ENCODE measurements around the gene NKAIN2. TPM values are rescaled to one million over a fixed set of nuclear protein-coding genes. Genes with fewer than 3 reads are reported as not detected.
A peak's percentile ranks its signal among the peaks of the same experiment; 100 is the strongest.
"Not testable (repeated sequence)": the region's sequence is repeated elsewhere in the genome, so short reads cannot be mapped to it uniquely, and the experiment has no call there.

NKAIN2 gene
- total RNA-seq, 1 experiment from 2014 or later, result 2.2 TPM

DNA sequence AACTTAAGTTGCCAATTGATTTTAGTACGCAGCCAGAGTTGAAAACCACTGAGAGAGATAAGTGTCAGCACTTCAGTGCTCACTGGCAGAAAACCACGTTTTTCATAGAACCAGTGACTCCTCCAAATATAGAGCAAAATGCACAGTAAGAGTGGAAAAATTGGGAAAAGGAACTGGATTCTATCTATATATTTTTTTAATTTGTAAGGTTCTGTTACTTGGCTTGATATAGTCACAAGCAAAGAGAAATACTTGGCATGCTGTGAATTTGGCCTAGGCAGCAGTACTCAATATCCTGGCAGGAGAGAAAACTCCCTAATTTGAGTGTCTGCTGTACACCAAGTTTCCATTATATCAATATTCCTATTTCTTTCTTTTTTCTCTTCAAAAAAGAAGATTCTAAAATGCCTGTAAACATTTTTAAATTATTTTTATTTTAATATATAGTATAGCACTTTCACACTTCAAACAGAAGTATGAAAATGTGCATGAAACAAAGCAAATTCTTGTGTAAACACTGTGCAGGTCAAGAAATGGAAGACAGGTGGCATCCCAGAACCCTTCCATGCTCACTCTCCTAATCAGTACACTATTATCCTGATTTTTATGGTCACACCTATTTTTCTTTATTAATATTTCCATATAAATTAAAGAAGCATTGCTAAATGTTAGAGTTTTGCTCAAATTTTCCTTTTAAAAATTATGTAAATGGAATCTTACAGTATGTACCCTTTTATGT lies 596.8 kb downstream of the NKAIN2 start:
- intact Hi-C loops (cut with micrococcal nuclease; ENCODE audit: unreplicated experiment), result no loop called here
- Histone ChIP-seq H3K9me3 (ENCODE audit: low read depth, low read length, poor library complexity, severe bottlenecking) (no peaks in the 10 kb centered on the region), H3K27me3 (replicated peaks; ENCODE audit: insufficient read depth, low read depth, low read length, poor library complexity) (no peaks in the 10 kb centered on the region), H3K4me1 (ENCODE audit: insufficient read depth, low read length, poor library complexity, severe bottlenecking) (no peaks in the 10 kb centered on the region), H3K27ac (ENCODE audit: low read depth, low read length, poor library complexity, severe bottlenecking) (no peak overlapping the region), H3K4me3 (ENCODE audit: low read depth, low read length, poor library complexity, severe bottlenecking) (no peak overlapping the region), H3K36me3 (ENCODE audit: insufficient read depth, low read length, poor library complexity, severe bottlenecking) (no peaks in the 10 kb centered on the region)
- no peak for DNase-seq (ENCODE audit: low spot score)
- CTCF ChIA-PET, result no interaction called here
- no peak for TF ChIP-seq EZH2 (IDR thresholded peaks at IDR 0.05; ENCODE audit: borderline replicate concordance, low read depth, low read length, poor library complexity, severe bottlenecking)
- TF ChIP-seq, protein P1, sequence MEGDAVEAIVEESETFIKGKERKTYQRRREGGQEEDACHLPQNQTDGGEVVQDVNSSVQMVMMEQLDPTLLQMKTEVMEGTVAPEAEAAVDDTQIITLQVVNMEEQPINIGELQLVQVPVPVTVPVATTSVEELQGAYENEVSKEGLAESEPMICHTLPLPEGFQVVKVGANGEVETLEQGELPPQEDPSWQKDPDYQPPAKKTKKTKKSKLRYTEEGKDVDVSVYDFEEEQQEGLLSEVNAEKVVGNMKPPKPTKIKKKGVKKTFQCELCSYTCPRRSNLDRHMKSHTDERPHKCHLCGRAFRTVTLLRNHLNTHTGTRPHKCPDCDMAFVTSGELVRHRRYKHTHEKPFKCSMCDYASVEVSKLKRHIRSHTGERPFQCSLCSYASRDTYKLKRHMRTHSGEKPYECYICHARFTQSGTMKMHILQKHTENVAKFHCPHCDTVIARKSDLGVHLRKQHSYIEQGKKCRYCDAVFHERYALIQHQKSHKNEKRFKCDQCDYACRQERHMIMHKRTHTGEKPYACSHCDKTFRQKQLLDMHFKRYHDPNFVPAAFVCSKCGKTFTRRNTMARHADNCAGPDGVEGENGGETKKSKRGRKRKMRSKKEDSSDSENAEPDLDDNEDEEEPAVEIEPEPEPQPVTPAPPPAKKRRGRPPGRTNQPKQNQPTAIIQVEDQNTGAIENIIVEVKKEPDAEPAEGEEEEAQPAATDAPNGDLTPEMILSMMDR (conservative IDR thresholded peaks at IDR 0.05; ENCODE audit: low read depth, low read length), result peak; percentile 47; the same call in 1 of the 2 replicates
- BruUV-seq (replicated peaks), result no TSS peak
- POLR2A ChIA-PET (ENCODE audit: low non-redundant PET), result no interaction called here

GRCh38 chr6:124410425-124410824 lies 606.8 kb downstream of the NKAIN2 start:
- BruUV-seq (replicated peaks); CTCF ChIA-PET; H3K4me3 ChIP-seq (ENCODE audit: low read depth, low read length, poor library complexity, severe bottlenecking); H3K4me1 ChIP-seq (ENCODE audit: insufficient read depth, low read length, poor library complexity, severe bottlenecking); intact Hi-C loops (cut with micrococcal nuclease; ENCODE audit: unreplicated experiment); H3K27me3 ChIP-seq (replicated peaks; ENCODE audit: insufficient read depth, low read depth, low read length, poor library complexity); H3K27ac ChIP-seq (ENCODE audit: low read depth, low read length, poor library complexity, severe bottlenecking); H3K9me3 ChIP-seq (ENCODE audit: low read depth, low read length, poor library complexity, severe bottlenecking); DNase-seq (ENCODE audit: low spot score); POLR2A ChIA-PET (ENCODE audit: low non-redundant PET); H3K36me3 ChIP-seq (ENCODE audit: insufficient read depth, low read length, poor library complexity, severe bottlenecking): not testable (repeated sequence)

- POLR2A ChIA-PET (ENCODE audit: low non-redundant PET); H3K9me3 ChIP-seq (ENCODE audit: low read depth, low read length, poor library complexity, severe bottlenecking); H3K4me1 ChIP-seq (ENCODE audit: insufficient read depth, low read length, poor library complexity, severe bottlenecking); H3K27me3 ChIP-seq (replicated peaks; ENCODE audit: insufficient read depth, low read depth, low read length, poor library complexity); H3K36me3 ChIP-seq (ENCODE audit: insufficient read depth, low read length, poor library complexity, severe bottlenecking); BruUV-seq (replicated peaks); CTCF ChIA-PET; H3K4me3 ChIP-seq (ENCODE audit: low read depth, low read length, poor library complexity, severe bottlenecking); DNase-seq (ENCODE audit: low spot score); H3K27ac ChIP-seq (ENCODE audit: low read depth, low read length, poor library complexity, severe bottlenecking); intact Hi-C loops (cut with micrococcal nuclease; ENCODE audit: unreplicated experiment): not testable (repeated sequence)
These were observed 609.0 kb downstream of the NKAIN2 start for GRCh38 chr6:124412657-124413056.

DNA sequence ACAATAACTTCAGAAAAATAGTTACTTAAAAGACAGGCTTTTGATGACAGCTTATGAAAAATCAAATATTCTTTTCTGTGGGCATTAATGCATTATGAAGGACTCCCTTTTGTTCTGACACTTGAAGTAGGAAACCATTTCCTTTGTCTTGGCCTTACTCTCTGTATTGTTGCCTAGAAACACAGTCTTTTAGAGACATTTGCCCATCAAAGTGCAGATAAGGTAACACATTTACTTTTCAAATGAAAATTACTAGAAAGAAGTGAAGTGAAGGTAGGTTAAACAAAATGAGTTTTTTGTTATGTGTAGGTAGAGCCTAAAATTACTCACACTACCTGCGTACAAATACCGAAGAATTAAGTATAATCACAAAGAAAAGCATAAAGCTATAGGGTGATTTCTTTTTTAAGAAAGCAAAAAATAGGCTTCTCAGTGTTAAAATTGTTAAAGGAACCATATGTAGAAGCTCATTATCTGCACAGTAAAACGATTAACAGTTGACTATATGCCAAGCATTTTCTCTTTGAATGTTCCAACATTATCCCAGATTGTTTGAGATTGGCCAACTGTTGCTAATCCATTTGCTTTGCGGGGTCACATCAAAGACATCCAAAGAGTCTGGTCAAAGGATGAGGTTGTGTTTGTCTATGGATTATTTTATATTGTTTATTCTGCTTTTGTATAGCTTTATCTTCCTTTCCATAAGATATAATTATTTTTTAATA lies 616.6 kb downstream of the NKAIN2 start:
- TF ChIP-seq, protein P1 (conservative IDR thresholded peaks at IDR 0.05; ENCODE audit: low read depth, low read length), result no peak
- TF ChIP-seq EZH2 (IDR thresholded peaks at IDR 0.05; ENCODE audit: borderline replicate concordance, low read depth, low read length, poor library complexity, severe bottlenecking), result no peak
- CTCF ChIA-PET, result no interaction called here
- Histone ChIP-seq H3K9me3 (ENCODE audit: low read depth, low read length, poor library complexity, severe bottlenecking) (no peaks in the 10 kb centered on the region), H3K4me1 (ENCODE audit: insufficient read depth, low read length, poor library complexity, severe bottlenecking) (no peaks in the 10 kb centered on the region), H3K27ac (ENCODE audit: low read depth, low read length, poor library complexity, severe bottlenecking) (no peak overlapping the region), H3K4me3 (ENCODE audit: low read depth, low read length, poor library complexity, severe bottlenecking) (no peak overlapping the region), H3K36me3 (ENCODE audit: insufficient read depth, low read length, poor library complexity, severe bottlenecking) (no peaks in the 10 kb centered on the region), H3K27me3 (replicated peaks; ENCODE audit: insufficient read depth, low read depth, low read length, poor library complexity) (no peaks in the 10 kb centered on the region)
- POLR2A ChIA-PET (ENCODE audit: low non-redundant PET), result no interaction called here
- intact Hi-C loops (cut with micrococcal nuclease; ENCODE audit: unreplicated experiment), result no loop called here
- no TSS peak for BruUV-seq (replicated peaks)
- no peak for DNase-seq (ENCODE audit: low spot score)
